Ascending aorta (tissue), 2 donors: ENCODE data around the gene VLDLR. TPM values are rescaled to one million over a fixed set of nuclear protein-coding genes. Genes with fewer than 3 reads are reported as not detected.
A peak's percentile ranks its signal among the peaks of the same experiment; 100 is the strongest.

Source experiments
- DNase-seq, 2 donors: peaks; one replicate each; pipeline ENCODE4 v3.0.0-alpha.2; 2019; ENCODE audit warnings: low spot score in 2 of 2
- H3K27ac ChIP-seq, 2 donors: fragments of 200-600 bp; sonication (generic); one replicate each; pipeline ENCODE4 v1.5.1; 2016 to 2017; ENCODE audit warnings: mild to moderate bottlenecking in 1 of 2
- H3K27me3 ChIP-seq: fragments of 200-600 bp; sonication (generic); one replicate; pipeline ENCODE4 v1.5.1; 2017
- H3K36me3 ChIP-seq, 2 donors: fragments of 200-600 bp; sonication (generic); one replicate each; pipeline ENCODE4 v1.5.1; 2016
- H3K4me1 ChIP-seq, 2 donors: fragments of 200-600 bp; sonication (generic); one replicate each; pipeline ENCODE4 v1.5.1; 2016 to 2017; ENCODE audit warnings: mild to moderate bottlenecking in 1 of 2
- H3K4me3 ChIP-seq, 2 donors: fragments of 200-600 bp; sonication (generic); one replicate each; pipeline ENCODE4 v1.5.1; 2016 to 2017; ENCODE audit warnings: mild to moderate bottlenecking in 1 of 2
- H3K9me3 ChIP-seq, 2 donors: fragments of 200-600 bp; sonication (generic); one replicate each; pipeline ENCODE4 v1.5.1; 2016
- CTCF ChIP-seq, 3 experiments: fragments of 200-600 bp in 2 of 3; fragments of 450-650 bp in 1 of 3; sonication (generic) in 2 of 3; IDR thresholded peaks; one replicate each; pipeline ENCODE4 v1.5.1; 2016 to 2019; ENCODE audit warnings: antibody characterized with exemption in 3 of 3, mild to moderate bottlenecking in 1 of 3, moderate library complexity in 1 of 3
- intact Hi-C: fragments of 100-400 bp; cut with DNase I; formaldehyde crosslinking; loops from one replicate; pipeline ENCODE4 v1.15.1; 2023
- total RNA-seq: library from RNA; depleted of rRNA; stranded (reverse); fragments of >200 nt; gene quantifications from one replicate; pipeline ENCODE4 v1.1.0, GENCODE V29; 2016

VLDLR gene
- 4.9 TPM for total RNA-seq

GRCh38 chr9:2621722-2622460 lies at the start of gene VLDLR:
Gene VLDLR (plus strand): TSS chr9:2621787. CDS start chr9:2622190, 403 bp downstream.
- no peaks in the 10 kb centered on the region for H3K27me3 ChIP-seq
- peak within 1 kb of the TSS; percentile 81 for H3K27ac ChIP-seq
- H3K36me3 ChIP-seq = no peaks in the 10 kb centered on the region
- H3K4me1 ChIP-seq = no peaks in the 10 kb centered on the region
- no peaks in the 10 kb centered on the region for H3K9me3 ChIP-seq
- H3K4me3 ChIP-seq = peak within 1 kb of the TSS; percentile 84 to 86
- intact Hi-C loops = loop anchor here (2.0 to 10.0 kb wide), 9 partner anchors 50 to 1673 kb away; partner anchors contain the start of genes PUM3 and RFX3
- DNase-seq = peak in 1 of 2 donors; percentile 66
- no peak for TF ChIP-seq CTCF (IDR thresholded peaks at IDR 0.05)

- intact Hi-C loops = loop anchor here (5.0 kb wide), 1 partner anchor 48 kb away; the partner anchor contains the start of gene VLDLR
- no peaks in the 10 kb centered on the region for H3K27me3 ChIP-seq
- no peaks in the 10 kb centered on the region for H3K9me3 ChIP-seq
- no peak overlapping the region for H3K4me3 ChIP-seq
- H3K4me1 ChIP-seq = peaks cover 0 to 7% of the 10 kb centered on the region in 2 donors
- no peak for TF ChIP-seq CTCF (IDR thresholded peaks at IDR 0.05)
- no peaks in the 10 kb centered on the region for H3K36me3 ChIP-seq
- H3K27ac ChIP-seq = no peak overlapping the region
- DNase-seq = no peak
Observed at GRCh38 chr9:2574203-2574602, 47.4 kb upstream of the VLDLR start.

- TF ChIP-seq CTCF (IDR thresholded peaks at IDR 0.05) = no peak
- Histone ChIP-seq H3K36me3 (no peaks in the 10 kb centered on the region), H3K4me1 (no peaks in the 10 kb centered on the region), H3K27ac (no peak overlapping the region), H3K4me3 (no peak overlapping the region), H3K27me3 (no peaks in the 10 kb centered on the region), H3K9me3 (no peaks in the 10 kb centered on the region)
- intact Hi-C loops = no loop called here
- DNase-seq = no peak
Observed at GRCh38 chr9:2576631-2577030, 45.0 kb upstream of the VLDLR start.

- no peak for DNase-seq
- intact Hi-C loops = no loop called here
Observed at GRCh38 chr9:2583308-2584013, 38.1 kb upstream of the VLDLR start.

GRCh38 chr9:2591967-2592366 lies 29.6 kb upstream of the VLDLR start:
- Histone ChIP-seq H3K4me1 (no peaks in the 10 kb centered on the region), H3K9me3 (peaks cover 11 to 19% of the 10 kb centered on the region in 2 donors), H3K27me3 (no peaks in the 10 kb centered on the region), H3K27ac (no peak overlapping the region), H3K4me3 (no peak overlapping the region), H3K36me3 (no peaks in the 10 kb centered on the region)
- no peak for TF ChIP-seq CTCF (IDR thresholded peaks at IDR 0.05)
- intact Hi-C loops = no loop called here
- no peak for DNase-seq

More at GRCh38 chr9:2583308-2584013, 38.1 kb upstream of the VLDLR start:
- Histone ChIP-seq H3K27ac (no peak overlapping the region), H3K4me1 (no peaks in the 10 kb centered on the region), H3K36me3 (no peaks in the 10 kb centered on the region), H3K4me3 (no peak overlapping the region), H3K27me3 (no peaks in the 10 kb centered on the region), H3K9me3 (peaks cover 0 to 5% of the 10 kb centered on the region in 2 donors)
- no peak for TF ChIP-seq CTCF (IDR thresholded peaks at IDR 0.05)
